Type B pancreatic cell (in vitro differentiated cells): ENCODE data around the gene DNMT3L. TPM values are rescaled to one million over a fixed set of nuclear protein-coding genes. Genes with fewer than 3 reads are reported as not detected.

ENCODE experiments used
- DNase-seq: peaks from one replicate; pipeline ENCODE4 v3.0.0; 2021; ENCODE audit warnings: mixed read lengths; ENCODE audit not compliant: unreplicated experiment; ENCODE audit errors: extremely low spot score
- H3K27ac Mint-ChIP-seq: 2 replicates; pipeline ENCODE4 v1.8.0; 2021; ENCODE audit warnings: mild to moderate bottlenecking, mixed read lengths
- H3K27me3 Mint-ChIP-seq: 2 replicates; pipeline ENCODE4 v1.8.0; 2021; ENCODE audit warnings: mixed read lengths
- H3K36me3 Mint-ChIP-seq: 2 replicates; pipeline ENCODE4 v1.8.0; 2021; ENCODE audit warnings: mixed read lengths
- H3K4me1 Mint-ChIP-seq: one replicate; pipeline ENCODE4 v1.8.0; 2021; ENCODE audit warnings: mixed read lengths; ENCODE audit not compliant: unreplicated experiment
- H3K4me3 Mint-ChIP-seq: 2 replicates; pipeline ENCODE4 v1.8.0; 2021; ENCODE audit warnings: mild to moderate bottlenecking, mixed read lengths
- H3K9me3 Mint-ChIP-seq: 2 replicates; pipeline ENCODE4 v1.8.0; 2021; ENCODE audit warnings: mixed read lengths
- total RNA-seq: library from RNA; stranded (reverse); gene quantifications from 2 replicates; pipeline ENCODE4 v1.2.1, GENCODE V29; 2021; ENCODE audit warnings: low replicate concordance
- TF ChIP-seq, protein P1 (sequence below): fragments of 200-600 bp; sonication (generic); conservative IDR thresholded peaks from 2 replicates; pipeline ENCODE4 v1.5.0; 2021; ENCODE audit warnings: antibody characterized with exemption, mild to moderate bottlenecking

DNMT3L gene
- total RNA-seq, 1 donor from 2014 or later, result not detected

DNA sequence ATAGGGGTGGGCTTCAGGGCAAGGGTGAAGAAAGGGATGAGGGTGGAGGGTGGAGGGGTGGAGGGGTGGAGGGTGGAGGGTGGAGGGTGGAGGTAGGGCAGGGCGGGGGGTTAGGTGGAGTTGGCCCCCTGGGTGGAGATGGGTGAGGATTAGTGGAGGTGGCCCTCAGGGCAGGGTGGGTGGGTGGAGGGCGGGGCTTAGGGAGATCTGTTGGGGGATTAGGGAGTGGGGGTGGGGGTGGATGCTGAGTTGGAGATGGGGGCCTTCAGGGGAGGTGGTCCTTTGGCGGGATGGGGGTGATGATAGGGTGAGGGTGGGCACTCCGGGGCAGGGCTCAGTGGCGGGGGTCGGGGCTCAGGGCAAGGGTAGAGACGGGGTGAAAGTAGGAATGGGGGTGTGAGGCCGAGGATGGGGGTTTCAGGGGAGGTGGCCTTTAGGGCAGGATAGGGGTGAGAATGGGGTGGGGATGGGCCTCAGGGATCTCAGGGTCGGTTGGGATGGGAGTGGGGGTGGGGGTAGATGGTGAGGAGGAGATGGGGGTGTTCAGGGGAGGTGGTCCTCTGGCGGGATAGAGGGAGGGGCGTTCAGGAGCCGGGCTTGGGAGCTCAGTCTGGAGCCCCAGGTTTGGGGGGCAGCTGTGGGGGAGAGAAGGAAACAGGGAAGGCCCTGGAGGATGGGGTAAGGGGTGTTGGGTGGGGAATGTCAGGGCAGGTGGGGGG is 800 bp upstream of the DNMT3L start:
- peaks cover 5% of the 10 kb centered on the region for H3K4me1 Mint-ChIP-seq
- H3K4me3 Mint-ChIP-seq, result no peak overlapping the region
- no peaks in the 10 kb centered on the region for H3K36me3 Mint-ChIP-seq
- H3K9me3 Mint-ChIP-seq, result no peaks in the 10 kb centered on the region
- H3K27ac Mint-ChIP-seq, result no peak overlapping the region
- DNase-seq, result no peak
- TF ChIP-seq, protein P1, sequence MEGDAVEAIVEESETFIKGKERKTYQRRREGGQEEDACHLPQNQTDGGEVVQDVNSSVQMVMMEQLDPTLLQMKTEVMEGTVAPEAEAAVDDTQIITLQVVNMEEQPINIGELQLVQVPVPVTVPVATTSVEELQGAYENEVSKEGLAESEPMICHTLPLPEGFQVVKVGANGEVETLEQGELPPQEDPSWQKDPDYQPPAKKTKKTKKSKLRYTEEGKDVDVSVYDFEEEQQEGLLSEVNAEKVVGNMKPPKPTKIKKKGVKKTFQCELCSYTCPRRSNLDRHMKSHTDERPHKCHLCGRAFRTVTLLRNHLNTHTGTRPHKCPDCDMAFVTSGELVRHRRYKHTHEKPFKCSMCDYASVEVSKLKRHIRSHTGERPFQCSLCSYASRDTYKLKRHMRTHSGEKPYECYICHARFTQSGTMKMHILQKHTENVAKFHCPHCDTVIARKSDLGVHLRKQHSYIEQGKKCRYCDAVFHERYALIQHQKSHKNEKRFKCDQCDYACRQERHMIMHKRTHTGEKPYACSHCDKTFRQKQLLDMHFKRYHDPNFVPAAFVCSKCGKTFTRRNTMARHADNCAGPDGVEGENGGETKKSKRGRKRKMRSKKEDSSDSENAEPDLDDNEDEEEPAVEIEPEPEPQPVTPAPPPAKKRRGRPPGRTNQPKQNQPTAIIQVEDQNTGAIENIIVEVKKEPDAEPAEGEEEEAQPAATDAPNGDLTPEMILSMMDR, result no peak
- H3K27me3 Mint-ChIP-seq, result no peaks in the 10 kb centered on the region

DNA sequence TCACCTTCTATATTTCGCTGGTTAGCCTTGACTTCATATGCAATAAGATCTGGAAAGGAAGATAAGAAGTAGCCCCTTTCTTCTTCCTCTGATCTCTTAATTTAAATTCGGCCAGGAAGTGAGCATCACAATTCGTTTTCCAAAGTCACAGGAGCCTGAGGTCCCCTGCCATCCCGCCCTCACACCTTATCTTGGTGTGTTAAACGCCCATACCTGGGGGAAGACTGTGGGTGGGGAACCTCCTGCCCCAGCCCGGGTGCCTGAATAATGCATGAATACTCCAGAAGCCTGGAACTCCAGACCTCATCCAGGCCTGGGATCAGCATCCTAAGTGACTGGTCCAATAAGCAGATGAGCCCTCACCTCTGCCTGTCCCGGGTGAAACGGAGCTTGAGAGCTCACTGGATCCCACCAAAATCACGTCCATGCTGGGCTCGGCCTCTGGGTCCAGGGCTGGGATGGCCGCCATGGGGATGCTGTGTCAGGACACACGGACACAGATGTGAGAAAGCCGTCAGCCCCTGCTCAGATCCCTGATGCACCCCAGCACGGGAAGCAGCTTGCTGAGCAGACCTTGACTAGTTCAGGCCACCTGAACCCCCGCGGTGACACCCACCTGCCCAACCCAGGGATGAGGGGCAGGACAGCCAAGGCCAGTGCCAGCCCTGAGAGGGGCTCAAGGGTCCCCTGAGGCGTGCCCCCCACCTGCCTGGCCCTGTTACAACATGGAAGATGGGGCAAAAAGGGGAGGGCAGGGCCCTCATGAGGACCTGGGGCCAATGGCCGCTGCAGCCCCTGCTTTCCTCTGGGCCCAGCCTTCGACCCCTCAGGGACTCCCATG is 686 bp downstream of the DNMT3L start:
- TF ChIP-seq, protein P1, result no peak
- Mint-ChIP-seq H3K27ac (no peak overlapping the region), H3K27me3 (no peaks in the 10 kb centered on the region), H3K4me3 (no peak overlapping the region), H3K9me3 (no peaks in the 10 kb centered on the region), H3K36me3 (no peaks in the 10 kb centered on the region), H3K4me1 (peaks cover 5% of the 10 kb centered on the region)
- no peak for DNase-seq

DNA sequence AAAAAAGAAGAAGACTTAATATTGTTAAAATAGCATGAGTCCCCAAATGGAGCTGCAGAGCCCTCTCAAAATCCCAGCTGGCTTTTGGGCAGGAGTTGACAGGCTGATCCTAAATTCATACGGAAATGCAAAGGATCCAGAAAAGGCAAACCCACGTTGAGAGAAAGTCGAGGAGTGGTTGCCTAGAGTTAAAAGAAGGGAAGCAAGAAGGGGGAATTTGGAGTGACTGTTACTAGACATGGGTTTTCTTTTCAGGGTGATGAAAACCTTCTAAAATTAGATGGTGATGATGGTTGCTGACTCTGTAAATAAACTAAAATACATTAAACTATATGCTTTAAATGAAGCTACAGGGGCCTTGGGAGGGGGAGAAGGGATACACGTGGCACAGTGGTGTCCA is 1.6 kb downstream of the DNMT3L start:
- Mint-ChIP-seq H3K36me3 (no peaks in the 10 kb centered on the region), H3K27ac (no peak overlapping the region), H3K4me1 (peaks cover 5% of the 10 kb centered on the region), H3K27me3 (no peaks in the 10 kb centered on the region), H3K9me3 (no peaks in the 10 kb centered on the region), H3K4me3 (no peak overlapping the region)
- no peak for DNase-seq
- TF ChIP-seq, protein P1, result no peak

DNA sequence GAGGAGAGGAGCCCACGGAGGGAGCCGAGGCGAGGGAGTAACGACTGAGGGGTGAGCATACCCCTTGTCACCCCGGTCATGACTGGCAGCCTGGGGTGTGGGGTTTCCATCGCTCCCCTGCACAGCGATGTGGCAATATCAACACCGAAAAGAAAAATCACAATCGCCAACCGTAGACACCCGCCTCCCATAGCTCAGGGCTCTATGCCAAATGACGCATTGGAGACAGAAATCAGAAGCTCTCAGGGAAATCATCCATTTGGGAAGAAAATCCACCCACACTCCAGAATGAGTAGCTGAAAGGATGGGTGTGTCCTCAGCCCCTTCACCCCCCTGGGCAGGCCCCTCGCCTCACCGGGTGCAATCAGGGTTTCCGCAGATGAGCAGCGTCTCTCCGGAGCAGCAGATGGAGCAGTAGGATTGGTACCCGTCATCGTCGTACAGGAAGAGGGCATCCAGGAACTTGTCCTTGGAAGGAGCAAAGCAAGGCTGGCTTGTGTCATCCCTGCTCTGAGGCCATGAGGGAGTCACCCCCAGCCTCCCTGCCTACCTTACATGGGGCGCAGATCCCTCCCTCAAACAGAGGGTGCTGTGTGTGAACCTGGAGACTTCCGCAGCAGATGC is 2.5 kb downstream of the DNMT3L start:
- H3K27ac Mint-ChIP-seq, result no peak overlapping the region
- H3K36me3 Mint-ChIP-seq, result no peaks in the 10 kb centered on the region
- H3K27me3 Mint-ChIP-seq, result no peaks in the 10 kb centered on the region
- H3K9me3 Mint-ChIP-seq, result no peaks in the 10 kb centered on the region
- no peak overlapping the region for H3K4me3 Mint-ChIP-seq
- TF ChIP-seq, protein P1, result no peak
- DNase-seq, result no peak
- H3K4me1 Mint-ChIP-seq, result peaks cover 5% of the 10 kb centered on the region

DNA sequence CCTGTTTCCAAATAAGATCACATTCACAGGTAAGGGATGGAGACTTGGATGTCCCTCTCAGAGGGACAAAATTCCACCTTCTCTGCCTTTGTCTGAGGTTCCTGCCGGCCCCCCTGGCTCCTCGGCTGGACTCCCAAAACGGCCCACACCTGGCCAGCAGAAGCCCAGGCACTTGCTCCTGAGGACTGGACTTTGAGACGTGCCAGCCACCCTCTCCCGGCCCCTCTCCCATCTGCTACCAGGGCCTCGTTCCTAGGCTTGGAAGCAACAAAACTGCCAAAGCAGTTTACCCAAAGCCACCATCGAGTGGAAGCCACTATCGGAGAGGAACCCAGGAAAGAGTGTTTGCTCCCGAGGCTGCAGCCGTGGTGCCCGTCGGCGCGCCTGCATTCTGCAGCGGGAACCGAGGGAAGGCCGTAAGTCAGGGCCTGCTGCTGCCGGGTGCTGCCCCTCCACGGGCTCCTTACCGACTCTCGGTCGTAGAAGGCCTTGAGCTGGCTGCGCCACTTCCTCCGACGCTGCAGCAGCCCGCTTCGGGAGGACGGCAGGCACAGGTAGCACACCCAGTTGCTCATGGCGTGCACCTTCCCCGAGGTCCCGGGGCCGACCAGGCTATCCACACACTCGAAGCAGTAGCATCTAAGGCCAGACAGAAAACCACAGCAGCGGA is 3.5 kb downstream of the DNMT3L start:
- Mint-ChIP-seq H3K4me1 (no peaks in the 10 kb centered on the region), H3K36me3 (no peaks in the 10 kb centered on the region), H3K4me3 (no peak overlapping the region), H3K27me3 (no peaks in the 10 kb centered on the region), H3K27ac (no peak overlapping the region), H3K9me3 (no peaks in the 10 kb centered on the region)
- TF ChIP-seq, protein P1, result no peak
- no peak for DNase-seq
